ENCODE data around the gene GRM4.

The GRM4 gene

GRCh38 chr6:34082864-34083626 lies 62.8 kb downstream of the GRM4 start:
- no peak for FAIRE-seq

GRCh38 chr6:34082348-34082747 lies 63.5 kb downstream of the GRM4 start:
- no peak for FAIRE-seq

GRCh38 chr6:34080357-34080756 lies 65.5 kb downstream of the GRM4 start:
- FAIRE-seq: no peak

GRCh38 chr6:34079899-34080298 lies 66.0 kb downstream of the GRM4 start:
- FAIRE-seq: no peak

GRCh38 chr6:34075906-34076305 lies 70.0 kb downstream of the GRM4 start:
- FAIRE-seq: no peak

- no peak for FAIRE-seq
Observed at GRCh38 chr6:34074064-34074742, 71.7 kb downstream of the GRM4 start.

GRCh38 chr6:34073540-34073939 lies 72.3 kb downstream of the GRM4 start:
- FAIRE-seq: no peak

- no peak for FAIRE-seq
Observed at GRCh38 chr6:34072727-34073126, 73.2 kb downstream of the GRM4 start.

GRCh38 chr6:34071884-34072379 lies 74.0 kb downstream of the GRM4 start:
- FAIRE-seq: no peak

- no peak for FAIRE-seq
Observed at GRCh38 chr6:34071136-34071883, 74.6 kb downstream of the GRM4 start.

- FAIRE-seq: no peak
Observed at GRCh38 chr6:34070315-34071135, 75.4 kb downstream of the GRM4 start.

GRCh38 chr6:34068462-34069044 lies 77.3 kb downstream of the GRM4 start:
- no peak for FAIRE-seq

- no peak for FAIRE-seq
Observed at GRCh38 chr6:34067814-34068213, 78.1 kb downstream of the GRM4 start.

GRCh38 chr6:34066772-34067770 lies 78.8 kb downstream of the GRM4 start:
- FAIRE-seq: no peak

- no peak for FAIRE-seq
Observed at GRCh38 chr6:34066218-34066571, 79.7 kb downstream of the GRM4 start.

GRCh38 chr6:34065466-34066217 lies 80.2 kb downstream of the GRM4 start:
- FAIRE-seq: no peak

- no peak for FAIRE-seq
Observed at GRCh38 chr6:34064675-34065074, 81.2 kb downstream of the GRM4 start.

- FAIRE-seq: no peak
Observed at GRCh38 chr6:34063651-34064050, 82.2 kb downstream of the GRM4 start.

GRCh38 chr6:34062815-34063214 lies 83.1 kb downstream of the GRM4 start:
- no peak for FAIRE-seq

- FAIRE-seq: no peak
Observed at GRCh38 chr6:34062156-34062555, 83.7 kb downstream of the GRM4 start.
